Esophagus squamous epithelium (tissue), 4 donors: ENCODE measurements around the gene PHF2.

Source experiments
- CTCF ChIP-seq, 6 experiments: fragments of 450-650 bp in 4 of 6; fragments of 200-600 bp in 2 of 6; sonication (generic) in 2 of 6; IDR thresholded peaks; one replicate each; pipeline ENCODE4 v1.5.1; 2016 to 2019; ENCODE audit warnings: antibody characterized with exemption in 6 of 6, mild to moderate bottlenecking in 4 of 6, moderate library complexity in 4 of 6
- POLR2A ChIP-seq, 4 donors: fragments of 450-650 bp; IDR thresholded peaks; one replicate each; pipeline ENCODE4 v1.6.1; 2017; ENCODE audit warnings: antibody characterized with exemption in 4 of 4, mild to moderate bottlenecking in 4 of 4, moderate library complexity in 3 of 4

GRCh38 chr9:93543117-93543516 is 33.3 kb upstream of the PHF2 start:
- no peak for TF ChIP-seq CTCF (IDR thresholded peaks at IDR 0.05)
- TF ChIP-seq POLR2A (IDR thresholded peaks at IDR 0.05): no peak
